ENCODE measurements around the gene ZFYVE9. TPM values are rescaled to one million over a fixed set of nuclear protein-coding genes. Genes with fewer than 3 reads are reported as not detected.
A peak's percentile ranks its signal among the peaks of the same experiment; 100 is the strongest.

ZFYVE9 gene
- total RNA-seq, 4 donors from 2014 or later = 35.9 to 42.9 (median 41.9) TPM

DNA sequence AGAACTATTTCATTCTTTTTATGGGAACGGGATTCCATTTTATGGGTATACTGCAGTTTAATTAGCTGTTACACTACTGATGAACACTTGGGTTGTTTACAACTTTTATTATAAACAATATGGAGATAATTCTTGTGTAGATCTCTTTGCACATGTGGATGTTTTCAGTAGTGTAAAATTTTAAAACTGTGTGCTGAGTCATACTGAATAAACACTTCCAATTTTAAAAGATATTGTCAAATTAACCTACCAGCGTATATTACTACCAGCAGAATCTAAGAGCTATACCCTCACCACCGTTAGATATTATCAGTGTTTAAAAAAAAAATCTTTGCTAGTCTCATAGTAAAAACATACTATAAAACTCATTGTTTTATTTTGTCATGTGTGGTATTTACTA is 118.0 kb downstream of the ZFYVE9 start:
- intact Hi-C loops (cut with DNase I; ENCODE audit: low total_unique reads) = no loop called here

DNA sequence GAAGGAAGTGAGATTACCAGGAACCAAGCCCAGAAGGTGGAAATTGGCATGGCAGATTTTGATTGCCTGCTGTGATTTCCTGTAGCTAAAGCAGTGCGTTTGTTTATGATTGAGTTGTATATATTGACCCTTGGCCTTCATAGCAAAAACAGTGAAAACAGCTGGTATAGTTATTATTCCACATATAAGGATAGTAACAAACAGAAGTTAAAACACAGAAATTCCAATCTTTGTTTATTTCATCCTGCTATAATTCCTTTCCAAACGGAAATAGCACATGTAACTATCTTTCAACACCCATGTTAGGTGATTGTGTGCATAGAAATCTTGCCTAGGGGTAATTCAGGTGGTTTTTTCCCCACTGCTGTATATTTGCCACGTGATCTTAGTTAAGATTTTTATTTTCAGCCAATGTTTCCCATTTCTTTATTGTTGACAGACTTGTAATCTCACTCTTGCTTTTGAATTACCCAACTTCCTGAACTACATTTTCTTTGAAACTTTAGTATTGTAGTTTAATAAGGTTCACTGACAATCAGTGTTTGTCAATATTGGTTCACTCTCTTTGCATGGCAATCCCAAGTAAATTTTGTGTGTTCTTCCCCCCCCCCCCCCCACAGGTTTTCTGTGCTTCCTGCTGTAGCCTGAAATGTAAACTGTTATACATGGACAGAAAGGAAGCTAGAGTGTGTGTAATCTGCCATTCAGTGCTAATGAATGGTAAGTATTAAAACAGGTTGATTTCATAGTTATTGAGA is 121.4 kb downstream of the ZFYVE9 start:
- Histone ChIP-seq H3K4me3 (no peak overlapping the region), H3K4me1 (no peaks in the 10 kb centered on the region), H3K9me3 (no peaks in the 10 kb centered on the region), H3K27me3 (no peaks in the 10 kb centered on the region), H3K27ac (no peak overlapping the region), H3K36me3 (peaks cover 0 to 2% of the 10 kb centered on the region in 2 donors)
- TF ChIP-seq, protein P1, sequence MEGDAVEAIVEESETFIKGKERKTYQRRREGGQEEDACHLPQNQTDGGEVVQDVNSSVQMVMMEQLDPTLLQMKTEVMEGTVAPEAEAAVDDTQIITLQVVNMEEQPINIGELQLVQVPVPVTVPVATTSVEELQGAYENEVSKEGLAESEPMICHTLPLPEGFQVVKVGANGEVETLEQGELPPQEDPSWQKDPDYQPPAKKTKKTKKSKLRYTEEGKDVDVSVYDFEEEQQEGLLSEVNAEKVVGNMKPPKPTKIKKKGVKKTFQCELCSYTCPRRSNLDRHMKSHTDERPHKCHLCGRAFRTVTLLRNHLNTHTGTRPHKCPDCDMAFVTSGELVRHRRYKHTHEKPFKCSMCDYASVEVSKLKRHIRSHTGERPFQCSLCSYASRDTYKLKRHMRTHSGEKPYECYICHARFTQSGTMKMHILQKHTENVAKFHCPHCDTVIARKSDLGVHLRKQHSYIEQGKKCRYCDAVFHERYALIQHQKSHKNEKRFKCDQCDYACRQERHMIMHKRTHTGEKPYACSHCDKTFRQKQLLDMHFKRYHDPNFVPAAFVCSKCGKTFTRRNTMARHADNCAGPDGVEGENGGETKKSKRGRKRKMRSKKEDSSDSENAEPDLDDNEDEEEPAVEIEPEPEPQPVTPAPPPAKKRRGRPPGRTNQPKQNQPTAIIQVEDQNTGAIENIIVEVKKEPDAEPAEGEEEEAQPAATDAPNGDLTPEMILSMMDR (IDR thresholded peaks at IDR 0.05 in 4 of 5, conservative IDR thresholded peaks at IDR 0.05 in 1 of 5) = no peak
- TF ChIP-seq POLR2A (IDR thresholded peaks at IDR 0.05) = no peak
- in situ Hi-C loops (cut with MboI; ENCODE audit: low sequenced_read_pairs in 4 of 4) = no loop called here
- ATAC-seq = no peak
- intact Hi-C loops (cut with DNase I; ENCODE audit: low total_unique reads) = no loop called here
- no peak for DNase-seq

More for the DNA sequence above, 118.0 kb downstream of the ZFYVE9 start:
- H3K4me3 ChIP-seq = no peak overlapping the region
- DNase-seq = no peak
- ATAC-seq = no peak
- TF ChIP-seq POLR2A (IDR thresholded peaks at IDR 0.05) = no peak
- TF ChIP-seq, protein P1 (IDR thresholded peaks at IDR 0.05 in 4 of 5, conservative IDR thresholded peaks at IDR 0.05 in 1 of 5) = no peak
- no peaks in the 10 kb centered on the region for H3K36me3 ChIP-seq
- no peak overlapping the region for H3K27ac ChIP-seq
- no peaks in the 10 kb centered on the region for H3K27me3 ChIP-seq
- no peaks in the 10 kb centered on the region for H3K9me3 ChIP-seq
- in situ Hi-C loops (cut with MboI; ENCODE audit: low sequenced_read_pairs in 4 of 4) = no loop called here
- no peaks in the 10 kb centered on the region for H3K4me1 ChIP-seq

DNA sequence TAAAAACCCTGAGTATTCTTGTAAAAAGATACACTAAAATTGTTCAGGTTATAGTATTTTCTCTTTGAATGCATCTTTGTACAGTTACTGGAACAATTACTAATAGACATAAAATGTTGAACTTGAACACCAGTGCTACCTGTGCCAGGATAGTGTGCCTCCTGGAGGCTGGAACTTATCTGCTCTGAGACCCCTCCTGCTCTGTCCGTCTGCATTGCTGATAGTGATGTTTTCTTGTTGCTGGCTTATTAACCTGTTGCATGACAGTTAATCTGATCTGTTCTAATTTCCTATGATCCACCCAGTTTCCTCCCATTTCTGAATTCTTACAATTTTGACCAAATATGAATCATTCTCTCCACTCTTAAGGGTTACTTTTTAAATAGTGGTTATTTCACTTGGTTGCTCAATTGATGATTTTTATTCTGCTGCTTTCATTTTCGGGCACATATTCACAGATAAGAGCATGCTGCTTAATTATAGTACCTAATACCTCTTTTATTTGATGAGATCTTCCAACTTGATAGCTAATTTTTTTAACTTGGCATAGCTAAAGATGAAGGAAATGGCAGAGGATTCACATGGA is 122.7 kb downstream of the ZFYVE9 start:
- Histone ChIP-seq H3K4me1 (no peaks in the 10 kb centered on the region), H3K9me3 (no peaks in the 10 kb centered on the region), H3K27ac (no peak overlapping the region), H3K36me3 (peaks cover 0 to 11% of the 10 kb centered on the region in 2 donors), H3K4me3 (no peak overlapping the region), H3K27me3 (no peaks in the 10 kb centered on the region)
- intact Hi-C loops (cut with DNase I; ENCODE audit: low total_unique reads) = loop anchor here (1.0 kb wide), 1 partner anchor 122 kb away; the partner anchor contains the start of gene ZFYVE9
- peak in 1 of 2 donors; percentile 54 for ATAC-seq
- TF ChIP-seq, protein P1 (IDR thresholded peaks at IDR 0.05 in 4 of 5, conservative IDR thresholded peaks at IDR 0.05 in 1 of 5) = peak in 3 of 5 experiments; percentile 9 to 30 (median 23)
- no peak for TF ChIP-seq POLR2A (IDR thresholded peaks at IDR 0.05)
- no peak for DNase-seq
- in situ Hi-C loops (cut with MboI; ENCODE audit: low sequenced_read_pairs in 4 of 4) = no loop called here

GRCh38 chr1:52266507-52266906 is 124.6 kb downstream of the ZFYVE9 start:
- no peak for ATAC-seq
- peaks cover 0 to 19% of the 10 kb centered on the region in 2 donors for H3K36me3 ChIP-seq
- in situ Hi-C loops (cut with MboI; ENCODE audit: low sequenced_read_pairs in 4 of 4) = no loop called here
- H3K9me3 ChIP-seq = no peaks in the 10 kb centered on the region
- no peaks in the 10 kb centered on the region for H3K4me1 ChIP-seq
- no peak for TF ChIP-seq POLR2A (IDR thresholded peaks at IDR 0.05)
- TF ChIP-seq, protein P1 (IDR thresholded peaks at IDR 0.05 in 4 of 5, conservative IDR thresholded peaks at IDR 0.05 in 1 of 5) = no peak
- intact Hi-C loops (cut with DNase I; ENCODE audit: low total_unique reads) = no loop called here
- H3K27me3 ChIP-seq = no peaks in the 10 kb centered on the region
- H3K27ac ChIP-seq = no peak overlapping the region
- DNase-seq = no peak
- H3K4me3 ChIP-seq = no peak overlapping the region

Measured in gastrocnemius medialis (tissue), 4 donors.